Measurements from ENCODE around the gene PITX1.
A peak's percentile ranks its signal among the peaks of the same experiment; 100 is the strongest.
"Not testable (repeated sequence)": the region's sequence is repeated elsewhere in the genome, so short reads cannot be mapped to it uniquely, and the experiment has no call there.

The PITX1 gene

DNA sequence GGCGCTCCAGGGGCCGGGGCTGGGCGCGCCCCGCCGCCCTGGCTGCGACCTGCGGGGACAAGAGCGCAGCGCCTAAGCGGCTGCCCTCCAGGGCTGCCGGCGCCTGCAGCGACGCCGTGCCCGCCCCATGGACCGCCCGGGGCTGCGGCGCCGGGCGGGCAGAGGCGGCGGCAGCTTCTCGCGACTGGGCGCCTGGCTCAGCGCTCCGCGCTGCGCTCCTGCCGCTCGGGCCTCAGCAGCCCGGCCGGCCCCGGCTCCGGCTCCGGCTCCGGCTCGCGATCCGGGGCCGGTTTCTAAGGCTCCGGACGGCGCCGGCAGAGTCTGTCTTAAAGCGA, at the start of gene PITX1:
Gene PITX1, minus strand, starts transcription at position 328 of the 335 bp plus-strand sequence. CDS start 347 bp downstream, outside the sequence.
- peak within 1 kb of the TSS; percentile 20 for H3K4me3 ChIP-seq (ENCODE audit: low read depth, low read length)
- TF ChIP-seq, protein P1, sequence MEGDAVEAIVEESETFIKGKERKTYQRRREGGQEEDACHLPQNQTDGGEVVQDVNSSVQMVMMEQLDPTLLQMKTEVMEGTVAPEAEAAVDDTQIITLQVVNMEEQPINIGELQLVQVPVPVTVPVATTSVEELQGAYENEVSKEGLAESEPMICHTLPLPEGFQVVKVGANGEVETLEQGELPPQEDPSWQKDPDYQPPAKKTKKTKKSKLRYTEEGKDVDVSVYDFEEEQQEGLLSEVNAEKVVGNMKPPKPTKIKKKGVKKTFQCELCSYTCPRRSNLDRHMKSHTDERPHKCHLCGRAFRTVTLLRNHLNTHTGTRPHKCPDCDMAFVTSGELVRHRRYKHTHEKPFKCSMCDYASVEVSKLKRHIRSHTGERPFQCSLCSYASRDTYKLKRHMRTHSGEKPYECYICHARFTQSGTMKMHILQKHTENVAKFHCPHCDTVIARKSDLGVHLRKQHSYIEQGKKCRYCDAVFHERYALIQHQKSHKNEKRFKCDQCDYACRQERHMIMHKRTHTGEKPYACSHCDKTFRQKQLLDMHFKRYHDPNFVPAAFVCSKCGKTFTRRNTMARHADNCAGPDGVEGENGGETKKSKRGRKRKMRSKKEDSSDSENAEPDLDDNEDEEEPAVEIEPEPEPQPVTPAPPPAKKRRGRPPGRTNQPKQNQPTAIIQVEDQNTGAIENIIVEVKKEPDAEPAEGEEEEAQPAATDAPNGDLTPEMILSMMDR (IDR thresholded peaks at IDR 0.05; ENCODE audit: low read depth, low read length) = no peak
- in situ Hi-C loops (cut with HindIII; ENCODE audit: low sequenced_read_pairs) = no loop called here
- DNase-seq (ENCODE audit: low read depth, low spot score) = no peak

DNA sequence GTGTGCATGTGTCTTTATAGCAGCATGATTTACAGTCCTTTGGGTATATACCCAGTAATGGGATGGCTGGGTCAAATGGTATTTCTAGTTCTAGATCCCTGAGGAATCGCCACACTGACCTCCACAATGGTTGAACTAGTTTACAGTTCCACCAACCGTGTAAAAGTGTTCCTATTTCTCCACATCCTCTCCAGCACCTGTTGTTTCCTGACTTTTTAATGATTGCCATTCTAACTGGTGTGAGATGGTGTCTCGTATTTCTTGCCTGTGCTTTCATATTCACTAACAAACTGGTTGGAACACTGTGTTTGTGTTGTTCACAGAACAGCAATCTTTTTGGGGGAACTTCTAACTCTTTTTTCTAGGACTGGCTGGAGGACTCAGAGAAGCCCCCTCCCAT, 49.3 kb upstream of the PITX1 start:
- in situ Hi-C loops (cut with HindIII; ENCODE audit: low sequenced_read_pairs); H3K4me3 ChIP-seq (ENCODE audit: low read depth, low read length); DNase-seq (ENCODE audit: low read depth, low spot score): not testable (repeated sequence)

DNA sequence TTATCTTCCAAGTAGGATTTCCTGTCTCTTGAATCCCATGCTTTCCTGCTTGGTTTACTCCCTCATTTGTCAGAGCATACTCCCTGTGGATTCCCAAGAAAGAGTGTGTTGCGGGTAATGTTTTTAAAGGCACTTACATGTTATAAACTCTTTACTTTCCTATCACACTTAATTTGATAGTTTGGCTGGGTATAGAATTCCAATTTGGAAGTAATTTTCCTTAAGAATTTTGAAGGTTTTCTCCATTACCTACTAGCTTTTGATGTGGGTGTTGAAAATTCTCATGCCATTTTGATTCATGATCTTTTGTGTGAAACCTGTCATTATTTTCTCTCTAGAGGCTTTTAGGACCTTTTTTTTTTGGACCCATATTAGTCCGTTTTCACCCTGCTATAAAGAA, 47.2 kb upstream of the PITX1 start:
- no peak for DNase-seq (ENCODE audit: low read depth, low spot score)
- TF ChIP-seq, protein P1 (IDR thresholded peaks at IDR 0.05; ENCODE audit: low read depth, low read length) = no peak
- no peak overlapping the region for H3K4me3 ChIP-seq (ENCODE audit: low read depth, low read length)
- in situ Hi-C loops (cut with HindIII; ENCODE audit: low sequenced_read_pairs) = no loop called here

DNA sequence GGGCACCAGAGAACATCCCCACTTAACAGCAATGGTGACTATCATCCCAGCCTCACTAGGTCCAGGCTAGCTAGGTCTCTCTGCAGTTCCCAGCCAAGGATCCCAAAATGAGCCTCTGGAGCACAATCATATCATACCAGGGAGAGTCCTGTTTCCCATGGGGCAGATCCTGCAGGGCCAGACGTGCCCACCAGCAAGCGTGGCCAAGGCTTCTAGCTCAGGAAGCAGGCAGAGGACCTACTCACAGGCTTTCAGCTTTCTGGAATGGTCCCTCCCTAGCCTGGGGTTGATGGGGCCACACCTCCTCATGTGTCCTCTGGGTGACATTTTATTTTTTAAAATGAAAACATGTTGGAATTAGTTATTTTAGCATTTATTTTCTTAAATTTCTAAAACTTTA, 45.7 kb upstream of the PITX1 start:
- no peak for DNase-seq (ENCODE audit: low read depth, low spot score)
- no peak overlapping the region for H3K4me3 ChIP-seq (ENCODE audit: low read depth, low read length)
- in situ Hi-C loops (cut with HindIII; ENCODE audit: low sequenced_read_pairs) = no loop called here
- TF ChIP-seq, protein P1 (IDR thresholded peaks at IDR 0.05; ENCODE audit: low read depth, low read length) = no peak

DNA sequence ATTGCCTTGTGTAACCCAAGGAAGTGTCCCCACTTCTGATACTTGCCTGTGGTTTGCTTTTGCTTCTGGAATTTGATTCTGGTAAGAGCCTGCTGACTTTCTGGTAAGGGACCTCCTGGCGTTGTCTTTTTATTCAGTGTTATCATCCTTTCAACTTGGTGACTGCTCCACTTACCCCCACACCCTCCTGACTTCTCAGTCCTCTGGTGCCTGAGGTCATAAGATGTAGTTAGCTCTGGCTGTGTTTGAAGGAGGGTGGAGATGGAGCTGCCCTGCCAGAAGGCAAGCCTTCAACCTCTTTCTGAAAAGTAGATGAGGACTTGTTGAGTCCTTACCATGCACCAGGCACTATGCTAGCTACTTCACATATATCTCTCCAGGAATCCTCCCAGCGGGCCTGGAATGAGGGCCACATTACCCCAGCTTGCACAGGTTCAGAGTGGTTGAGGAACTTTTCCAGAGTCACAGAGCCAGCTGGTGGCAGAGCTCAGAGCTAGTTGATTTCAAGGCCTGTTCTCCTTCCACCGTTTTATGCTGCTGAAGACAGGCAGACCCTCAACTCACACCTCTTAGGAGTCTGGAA, 45.2 kb upstream of the PITX1 start:
- no peak overlapping the region for H3K4me3 ChIP-seq (ENCODE audit: low read depth, low read length)
- TF ChIP-seq, protein P1 (IDR thresholded peaks at IDR 0.05; ENCODE audit: low read depth, low read length) = no peak
- in situ Hi-C loops (cut with HindIII; ENCODE audit: low sequenced_read_pairs) = no loop called here
- DNase-seq (ENCODE audit: low read depth, low spot score) = no peak

DNA sequence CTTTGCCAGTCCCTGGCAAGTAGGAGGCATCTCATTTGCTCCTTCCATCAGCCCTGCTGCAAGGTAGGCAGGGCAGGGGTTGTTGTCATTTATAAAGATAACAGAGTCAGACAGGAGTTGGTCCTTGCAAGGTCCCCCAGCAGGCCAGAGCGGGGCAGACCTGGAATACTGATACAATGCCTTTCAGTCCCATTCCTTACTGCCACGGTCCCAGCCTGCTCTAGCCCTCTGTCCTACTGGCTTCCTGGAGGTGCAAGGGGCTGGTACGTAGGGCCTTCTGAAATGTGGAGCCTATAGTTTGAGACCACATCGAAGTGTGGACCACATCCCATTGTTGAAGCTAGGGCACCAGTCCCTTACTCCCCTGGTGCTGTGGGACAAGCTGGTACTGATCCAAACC, 42.8 kb upstream of the PITX1 start:
- H3K4me3 ChIP-seq (ENCODE audit: low read depth, low read length) = no peak overlapping the region
- no peak for DNase-seq (ENCODE audit: low read depth, low spot score)
- in situ Hi-C loops (cut with HindIII; ENCODE audit: low sequenced_read_pairs) = no loop called here
- TF ChIP-seq, protein P1 (IDR thresholded peaks at IDR 0.05; ENCODE audit: low read depth, low read length) = no peak

DNA sequence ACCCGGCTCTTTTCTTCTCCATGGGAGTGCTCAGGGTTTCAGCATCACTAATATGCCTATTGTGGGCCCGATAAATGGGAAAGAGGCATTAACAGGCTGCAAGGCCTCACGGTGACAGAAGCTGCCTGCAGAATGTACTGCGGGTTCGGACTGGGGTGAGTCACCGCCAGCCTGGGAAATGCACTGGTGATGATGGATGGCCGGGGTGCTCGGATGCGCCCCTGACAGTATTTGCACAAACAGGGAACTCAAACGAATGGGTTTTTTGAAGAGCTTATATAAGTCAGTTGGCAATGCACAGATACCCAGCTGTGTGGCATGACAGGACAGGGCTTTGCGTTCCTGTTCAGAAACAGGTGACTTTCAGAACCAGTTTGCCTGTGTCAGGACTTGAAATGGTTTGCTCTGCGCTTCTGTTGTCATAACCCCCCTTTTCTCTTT, 42.0 kb upstream of the PITX1 start:
- in situ Hi-C loops (cut with HindIII; ENCODE audit: low sequenced_read_pairs) = no loop called here
- no peak overlapping the region for H3K4me3 ChIP-seq (ENCODE audit: low read depth, low read length)
- peak; percentile 3 for DNase-seq (ENCODE audit: low read depth, low spot score)
- TF ChIP-seq, protein P1 (IDR thresholded peaks at IDR 0.05; ENCODE audit: low read depth, low read length) = no peak

All from astrocyte of the spinal cord (primary cell).